T-helper 2 cell treated with Interferon-gamma antibody and Interleukin-4, amounts not matched to agents 5 μg/mL and 100 μg/mL, for 36 hours (primary cell): ENCODE measurements around the gene PRR35.

Source experiments
- DNase-seq: peaks from one replicate; pipeline ENCODE4 v3.0.0; 2021; ENCODE audit warnings: low spot score
- H3K27ac Mint-ChIP-seq: one replicate; pipeline ENCODE4 v1.8.0; 2021; ENCODE audit warnings: mild to moderate bottlenecking, mixed read lengths
- H3K27me3 Mint-ChIP-seq: one replicate; pipeline ENCODE4 v1.8.0; 2021; ENCODE audit warnings: low read depth, mixed read lengths
- H3K36me3 Mint-ChIP-seq: one replicate; pipeline ENCODE4 v1.8.0; 2021; ENCODE audit warnings: low read depth, mixed read lengths
- H3K4me1 Mint-ChIP-seq: one replicate; pipeline ENCODE4 v1.8.0; 2021; ENCODE audit warnings: low read depth, mixed read lengths
- H3K4me3 Mint-ChIP-seq: one replicate; pipeline ENCODE4 v1.8.0; 2022; ENCODE audit warnings: mild to moderate bottlenecking, moderate library complexity, mixed read lengths
- H3K9me3 Mint-ChIP-seq: one replicate; pipeline ENCODE4 v1.8.0; 2021; ENCODE audit warnings: mixed read lengths

The PRR35 gene

GRCh38 chr16:609984-610383, 49.8 kb downstream of the PRR35 start:
- Mint-ChIP-seq H3K27ac (no peak overlapping the region), H3K9me3 (no peaks in the 10 kb centered on the region), H3K27me3 (no peaks in the 10 kb centered on the region), H3K4me3 (no peak overlapping the region), H3K36me3 (no peaks in the 10 kb centered on the region), H3K4me1 (no peaks in the 10 kb centered on the region)
- DNase-seq, result no peak

DNA sequence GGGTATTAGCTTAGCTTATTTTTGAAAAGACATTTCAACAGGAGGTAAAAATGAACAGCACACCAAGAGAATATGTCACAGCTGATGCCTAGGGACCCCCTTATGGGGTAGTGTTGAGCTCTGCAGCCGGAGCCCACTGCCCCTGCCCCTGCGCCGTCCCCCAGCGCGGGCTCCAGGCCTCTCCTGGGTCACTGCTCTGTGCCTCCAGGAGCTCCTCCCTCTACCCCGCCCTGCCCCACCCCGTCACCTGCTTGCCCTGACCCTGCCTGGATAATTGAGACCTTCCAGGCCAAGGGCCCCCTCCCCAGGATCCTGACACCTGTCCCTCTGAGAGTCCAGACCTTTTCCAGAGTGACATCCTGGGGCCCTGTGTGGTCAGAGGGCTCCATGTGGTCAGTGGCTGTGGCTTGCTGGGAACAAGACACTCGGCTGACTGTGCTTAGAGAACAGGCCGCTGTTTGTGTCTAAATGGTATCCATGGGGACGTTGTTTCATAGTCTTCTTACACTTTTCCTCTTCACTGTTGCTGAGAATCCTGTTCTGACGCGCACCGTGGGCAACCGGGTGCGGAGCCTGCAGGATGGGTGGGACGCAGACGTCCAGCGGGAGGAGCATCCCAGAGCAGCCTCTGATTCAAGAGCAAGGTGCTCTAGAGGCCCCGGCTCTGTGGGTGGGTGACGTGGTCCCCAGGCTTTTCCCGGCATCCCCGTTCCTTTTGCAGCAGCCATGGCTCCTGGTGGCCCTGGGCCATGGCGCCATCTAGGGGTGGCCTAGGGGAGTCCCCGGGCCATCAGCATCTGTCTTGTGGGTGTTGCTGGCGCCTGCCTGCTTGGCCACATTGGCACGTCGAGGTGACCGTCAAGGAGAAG, 50.6 kb downstream of the PRR35 start:
- Mint-ChIP-seq H3K27ac (no peak overlapping the region), H3K36me3 (no peaks in the 10 kb centered on the region)

DNA sequence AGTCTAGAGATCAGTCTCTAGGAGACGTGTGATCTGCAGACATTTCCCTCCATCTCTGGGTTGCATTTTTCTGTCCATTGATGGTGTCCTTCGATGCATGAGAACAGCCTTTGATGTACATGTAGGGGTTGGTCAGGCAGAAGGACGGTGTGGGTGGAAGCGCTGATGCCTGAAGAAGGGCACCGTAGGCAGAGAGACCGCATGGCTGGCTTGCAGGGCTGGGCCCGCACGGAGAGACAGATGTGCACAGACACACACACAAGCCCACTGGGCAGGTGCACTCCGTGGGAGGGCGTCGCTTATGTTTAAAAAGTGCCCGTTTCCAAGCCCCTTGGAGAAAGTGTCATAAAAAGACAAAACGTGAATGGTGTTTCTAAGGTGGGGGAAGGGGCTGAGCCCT, 54.9 kb downstream of the PRR35 start:
- Mint-ChIP-seq H3K4me1 (no peaks in the 10 kb centered on the region), H3K27me3 (no peaks in the 10 kb centered on the region), H3K36me3 (no peaks in the 10 kb centered on the region), H3K4me3 (no peak overlapping the region), H3K27ac (no peak overlapping the region), H3K9me3 (no peaks in the 10 kb centered on the region)
- DNase-seq, result no peak

More for the DNA sequence above, 50.6 kb downstream of the PRR35 start:
- no peaks in the 10 kb centered on the region for H3K9me3 Mint-ChIP-seq
- H3K4me3 Mint-ChIP-seq, result no peak overlapping the region
- no peak for DNase-seq
- no peaks in the 10 kb centered on the region for H3K27me3 Mint-ChIP-seq
- H3K4me1 Mint-ChIP-seq, result no peaks in the 10 kb centered on the region
